GM18508 (cell line): ENCODE data around the gene CCL20.
"Not testable (repeated sequence)": the region's sequence is repeated elsewhere in the genome, so short reads cannot be mapped to it uniquely, and the experiment has no call there.

Experiments used
- ATAC-seq: cut with Tn5 transposase; IDR thresholded peaks from one replicate; pipeline ENCODE4 v1.9.1; 2021; ENCODE audit warnings: moderate number of reproducible peaks; ENCODE audit not compliant: insufficient read depth, unreplicated experiment

CCL20 gene

GRCh38 chr2:227828477-227828912 is 14.9 kb downstream of the CCL20 start:
- ATAC-seq = no peak

- ATAC-seq = no peak
Observed at GRCh38 chr2:227829337-227829736, 15.7 kb downstream of the CCL20 start.

GRCh38 chr2:227834423-227834822 is 20.8 kb downstream of the CCL20 start:
- ATAC-seq = no peak

- ATAC-seq = no peak
Observed at GRCh38 chr2:227834916-227835650, 21.4 kb downstream of the CCL20 start.

GRCh38 chr2:227839339-227840129 is 25.9 kb downstream of the CCL20 start:
- ATAC-seq = not testable (repeated sequence)

- ATAC-seq = peak; percentile 49
Observed at GRCh38 chr2:227846831-227847230, 33.2 kb downstream of the CCL20 start.

GRCh38 chr2:227848146-227848545 is 34.5 kb downstream of the CCL20 start:
- no peak for ATAC-seq

GRCh38 chr2:227848586-227848985 is 34.9 kb downstream of the CCL20 start:
- peak; percentile 46 for ATAC-seq

GRCh38 chr2:227849906-227850305 is 36.3 kb downstream of the CCL20 start:
- ATAC-seq = no peak

- ATAC-seq = no peak
Observed at GRCh38 chr2:227853204-227853629, 39.6 kb downstream of the CCL20 start.

GRCh38 chr2:227853765-227854271 is 40.2 kb downstream of the CCL20 start:
- no peak for ATAC-seq

- ATAC-seq = no peak
Observed at GRCh38 chr2:227855440-227855839, 41.8 kb downstream of the CCL20 start.

- ATAC-seq = no peak
Observed at GRCh38 chr2:227856697-227857096, 43.1 kb downstream of the CCL20 start.

GRCh38 chr2:227860221-227860641 is 46.6 kb downstream of the CCL20 start:
- no peak for ATAC-seq

- no peak for ATAC-seq
Observed at GRCh38 chr2:227861011-227861410, 47.4 kb downstream of the CCL20 start.

- ATAC-seq = no peak
Observed at GRCh38 chr2:227862227-227862740, 48.6 kb downstream of the CCL20 start.

- ATAC-seq = no peak
Observed at GRCh38 chr2:227862741-227863588, 49.3 kb downstream of the CCL20 start.

- ATAC-seq = no peak
Observed at GRCh38 chr2:227864161-227864756, 50.6 kb downstream of the CCL20 start.

GRCh38 chr2:227865291-227865690 is 51.6 kb downstream of the CCL20 start:
- ATAC-seq = no peak
